Thymus (tissue), 11 donors: Measurements from ENCODE around the gene PPP1R1C. TPM values are rescaled to one million over a fixed set of nuclear protein-coding genes. Genes with fewer than 3 reads are reported as not detected.
A peak's percentile ranks its signal among the peaks of the same experiment; 100 is the strongest.

ENCODE experiments used
- DNase-seq, 9 donors: peaks; one replicate each; pipeline ENCODE4 v3.0.0-alpha.2; 2013; ENCODE audit warnings: low spot score in 9 of 9, low read depth in 6 of 9, missing footprints in 1 of 9
- H3K27ac ChIP-seq, 2 donors: one replicate each; pipeline ENCODE4 v1.5.1; 2013; ENCODE audit warnings: control low read depth in 1 of 2, low read depth in 1 of 2, low read length in 1 of 2, mild to moderate bottlenecking in 1 of 2, moderate library complexity in 1 of 2
- H3K27me3 ChIP-seq, 2 donors: one replicate each; pipeline ENCODE4 v1.5.1; 2013; ENCODE audit warnings: low read length in 1 of 2; ENCODE audit not compliant: control insufficient read depth in 2 of 2, insufficient read depth in 1 of 2
- H3K36me3 ChIP-seq, 2 donors: one replicate each; pipeline ENCODE4 v1.5.1; 2013; ENCODE audit warnings: low read length in 1 of 2, mild to moderate bottlenecking in 1 of 2, moderate library complexity in 1 of 2; ENCODE audit not compliant: control insufficient read depth in 2 of 2, insufficient read depth in 2 of 2
- H3K4me1 ChIP-seq, 2 donors: one replicate each; pipeline ENCODE4 v1.5.1; 2013; ENCODE audit warnings: low read length in 2 of 2; ENCODE audit not compliant: control insufficient read depth in 2 of 2, insufficient read depth in 2 of 2
- H3K4me3 ChIP-seq, 2 donors: one replicate each; pipeline ENCODE4 v1.5.1; 2013; ENCODE audit warnings: low read length in 2 of 2, control low read depth in 1 of 2, mild to moderate bottlenecking in 1 of 2
- H3K9me3 ChIP-seq, 2 donors: one replicate each; pipeline ENCODE4 v1.5.1; 2013; ENCODE audit warnings: low read length in 1 of 2, mild to moderate bottlenecking in 1 of 2; ENCODE audit not compliant: control insufficient read depth in 2 of 2, insufficient read depth in 1 of 2
- WGBS: extraction: QIAGEN DNeasy Blood & Tissue Kit; methylation state at CpG from one replicate; pipeline ENCODE4 v1.1.7; 2013; 5-methylcytosine and 5-hydroxymethylcytosine counted together
- polyA plus RNA-seq: library from polyadenylated mRNA; stranded (reverse); fragments of 200-250 nt; gene quantifications from one replicate; pipeline ENCODE4 v1.2.3, GENCODE V29; 2013
- total RNA-seq: library from RNA; stranded (reverse); fragments of 120-200 nt; gene quantifications from one replicate; pipeline ENCODE4 v1.2.4, GENCODE V29; 2013
- donor health status: healthy.

The PPP1R1C gene
- total and polyA plus RNA-seq, 2 donors: 9.0 to 35.9 TPM

DNA sequence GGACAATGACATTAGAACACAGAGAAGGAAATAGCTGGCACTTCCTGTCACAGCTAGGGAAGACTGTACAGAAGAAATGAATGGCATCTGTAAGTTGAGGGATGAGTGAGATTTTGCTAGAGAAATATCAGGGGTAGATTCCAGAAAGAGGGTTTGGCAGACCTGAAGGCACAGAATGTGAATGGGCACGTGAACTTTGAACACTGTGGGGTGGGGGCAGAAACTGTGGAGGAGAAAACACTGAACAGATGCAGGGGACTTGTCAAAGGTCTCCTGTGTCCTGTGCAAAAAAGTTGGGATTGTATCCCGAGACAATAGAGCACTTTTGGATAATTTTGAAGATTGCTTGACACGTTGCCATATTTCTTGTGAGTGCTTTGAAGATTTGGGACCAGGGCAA is 88.0 kb downstream of the PPP1R1C start:
- H3K4me3 ChIP-seq: no peak overlapping the region
- 99% methylated on average over 3 of the region's 3 CpGs for WGBS
- no peak overlapping the region for H3K27ac ChIP-seq

GRCh38 chr2:182077023-182077422 is 91.4 kb downstream of the PPP1R1C start:
- no peaks in the 10 kb centered on the region for H3K36me3 ChIP-seq
- DNase-seq: no peak
- no peak overlapping the region for H3K27ac ChIP-seq
- no peak overlapping the region for H3K4me3 ChIP-seq
- H3K4me1 ChIP-seq: no peaks in the 10 kb centered on the region
- no peaks in the 10 kb centered on the region for H3K27me3 ChIP-seq
- H3K9me3 ChIP-seq: no peaks in the 10 kb centered on the region
- WGBS: 94% methylated on average over 5 of the region's 5 CpGs

More for the DNA sequence above, 88.0 kb downstream of the PPP1R1C start:
- Histone ChIP-seq H3K4me1 (no peaks in the 10 kb centered on the region), H3K9me3 (no peaks in the 10 kb centered on the region), H3K36me3 (peaks cover 0 to 2% of the 10 kb centered on the region in 2 donors), H3K27me3 (no peaks in the 10 kb centered on the region)
- DNase-seq: no peak

DNA sequence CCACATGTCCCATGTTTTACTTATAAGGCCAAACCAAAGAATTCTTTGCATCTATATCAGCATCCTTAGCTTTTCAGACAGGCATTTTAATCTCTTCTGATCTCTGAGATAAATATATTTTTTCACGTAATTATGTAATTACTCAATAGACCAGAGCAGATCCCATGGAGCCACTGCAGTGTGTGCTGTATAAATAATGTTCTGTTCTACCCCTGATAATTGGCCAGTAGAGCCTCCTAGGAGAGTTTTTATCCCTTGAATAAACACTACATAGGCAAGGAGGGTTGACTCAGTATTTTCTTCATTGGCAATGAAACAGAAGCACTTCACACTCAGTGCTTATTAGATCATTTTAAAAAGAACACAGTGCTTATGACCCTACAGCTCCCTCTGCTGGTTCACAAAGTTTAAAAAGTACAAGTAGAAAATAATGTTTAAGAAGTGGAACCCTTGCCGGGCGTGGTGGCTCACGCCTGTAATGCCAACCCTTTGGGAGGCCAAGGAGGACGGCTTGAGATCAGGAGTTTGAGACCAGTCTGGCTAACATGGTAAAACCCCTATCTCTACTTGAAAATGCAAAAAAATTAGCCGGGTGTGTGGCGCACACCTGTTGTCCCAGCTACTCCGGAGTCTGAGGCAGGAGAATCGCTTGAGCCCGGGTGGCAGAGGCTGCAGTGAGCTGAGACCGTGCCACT is 91.9 kb downstream of the PPP1R1C start:
- Histone ChIP-seq H3K4me3 (no peak overlapping the region), H3K4me1 (no peaks in the 10 kb centered on the region), H3K36me3 (no peaks in the 10 kb centered on the region), H3K27me3 (no peaks in the 10 kb centered on the region), H3K27ac (no peak overlapping the region), H3K9me3 (no peaks in the 10 kb centered on the region)
- 80% methylated on average over 11 of the region's 11 CpGs for WGBS
- DNase-seq: peak; percentile 18 to 86 (median 78)

DNA sequence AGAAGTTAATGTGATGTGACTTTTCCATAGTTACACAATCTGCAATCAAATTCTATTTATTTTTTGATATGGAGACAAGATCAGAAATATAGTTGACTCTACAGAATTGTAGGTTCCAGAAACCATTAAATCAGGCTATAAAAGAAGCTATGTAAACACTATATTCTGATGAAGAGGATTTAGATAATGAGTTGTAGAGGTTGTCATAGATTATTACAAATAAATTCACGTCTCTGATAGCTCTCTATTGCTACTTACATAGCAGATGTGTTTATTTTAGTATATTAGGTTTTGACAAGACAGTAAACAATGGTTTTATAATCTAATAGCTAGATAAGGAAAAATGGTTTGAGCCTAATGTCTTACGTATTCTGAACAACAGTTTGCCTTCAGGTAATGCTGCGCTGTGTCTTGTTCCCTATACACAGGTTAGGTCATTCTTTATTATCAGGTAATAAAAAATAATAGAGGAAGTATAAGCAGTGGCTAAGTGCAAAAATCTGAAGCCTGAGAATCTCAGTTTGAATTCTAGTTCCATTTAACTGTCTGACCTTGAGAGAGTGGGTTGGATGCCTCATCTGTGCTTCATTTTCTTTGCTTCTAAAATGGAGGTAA is 93.4 kb downstream of the PPP1R1C start:
- 98% methylated on average over 3 of the region's 3 CpGs for whole genome bisulfite sequencing

GRCh38 chr2:182080493-182080892 is 94.8 kb downstream of the PPP1R1C start:
- 95% methylated on average over 2 of the region's 2 CpGs for WGBS
- no peaks in the 10 kb centered on the region for H3K36me3 ChIP-seq

More for the DNA sequence above, 93.4 kb downstream of the PPP1R1C start:
- Histone ChIP-seq H3K27ac (no peak overlapping the region), H3K4me3 (no peak overlapping the region), H3K27me3 (no peaks in the 10 kb centered on the region), H3K36me3 (no peaks in the 10 kb centered on the region), H3K9me3 (no peaks in the 10 kb centered on the region), H3K4me1 (no peaks in the 10 kb centered on the region)
- DNase-seq: no peak

DNA sequence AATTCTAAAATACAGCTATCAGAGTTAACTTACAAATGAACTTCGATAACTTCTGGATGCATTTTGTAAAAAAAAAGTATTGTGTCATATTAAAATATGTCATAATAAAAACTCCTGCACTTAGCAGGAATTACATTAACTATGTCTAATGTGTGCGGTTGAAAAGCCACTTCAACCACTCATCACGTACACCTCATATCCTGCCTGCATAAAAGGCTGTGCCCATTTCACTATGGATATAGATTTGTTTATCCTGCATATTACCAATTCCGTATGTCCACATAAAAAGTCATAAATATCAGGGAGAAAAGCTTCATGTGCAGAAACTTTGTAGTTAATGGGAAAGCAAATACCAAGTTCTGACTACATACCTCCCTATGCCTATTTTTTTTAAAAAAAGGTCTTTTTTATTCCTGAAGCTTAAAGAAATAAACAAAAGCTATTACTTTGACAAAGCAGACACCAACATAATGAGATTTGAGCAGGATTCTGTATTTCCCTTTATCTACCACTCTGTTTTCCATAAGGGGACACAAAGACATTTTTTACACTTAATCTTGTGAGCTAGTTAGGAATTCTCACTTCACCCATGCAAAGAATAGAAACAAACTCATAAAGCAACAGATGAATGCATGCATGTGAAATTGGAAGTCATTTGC is 96.1 kb downstream of the PPP1R1C start:
- Histone ChIP-seq H3K4me3 (no peak overlapping the region), H3K27ac (no peak overlapping the region), H3K9me3 (no peaks in the 10 kb centered on the region), H3K27me3 (no peaks in the 10 kb centered on the region), H3K4me1 (no peaks in the 10 kb centered on the region), H3K36me3 (no peaks in the 10 kb centered on the region)
- DNase-seq: no peak
- whole genome bisulfite sequencing: 21% methylated on average over 4 of the region's 4 CpGs

More at GRCh38 chr2:182080493-182080892, 94.8 kb downstream of the PPP1R1C start:
- Histone ChIP-seq H3K27ac (no peak overlapping the region), H3K4me1 (no peaks in the 10 kb centered on the region), H3K27me3 (no peaks in the 10 kb centered on the region), H3K4me3 (no peak overlapping the region), H3K9me3 (no peaks in the 10 kb centered on the region)
- DNase-seq: no peak

DNA sequence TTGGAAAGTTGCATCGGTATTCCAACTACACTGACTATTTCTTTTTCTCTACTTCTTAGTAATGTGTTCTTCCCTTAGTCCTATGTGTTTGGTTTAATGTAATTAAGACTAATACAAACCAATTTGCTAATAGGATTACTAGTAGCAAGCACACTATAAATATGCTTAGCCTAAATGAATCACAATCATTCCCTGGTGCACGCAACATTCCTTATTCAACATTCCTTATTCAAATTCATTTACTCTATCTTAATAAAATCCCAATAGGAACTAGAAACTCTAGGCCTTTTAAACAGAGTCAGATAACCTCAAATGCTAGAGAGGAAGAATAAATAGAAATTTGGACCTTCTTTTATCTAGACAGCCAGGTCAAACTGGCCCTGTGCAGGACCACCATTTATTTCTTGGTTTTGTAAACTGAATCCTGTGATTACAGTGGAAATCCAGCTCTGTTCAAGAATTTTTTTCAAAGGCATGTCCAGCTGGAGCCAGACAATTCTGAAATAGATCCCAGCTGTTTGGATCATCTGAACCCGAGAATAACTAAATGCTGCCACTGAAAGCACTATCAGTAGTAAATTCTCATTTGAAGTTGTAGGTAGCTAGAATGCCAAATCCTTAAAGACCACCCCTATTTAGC is 103.1 kb downstream of the PPP1R1C start:
- Histone ChIP-seq H3K4me1 (no peaks in the 10 kb centered on the region), H3K36me3 (no peaks in the 10 kb centered on the region), H3K27ac (no peak overlapping the region), H3K27me3 (no peaks in the 10 kb centered on the region), H3K9me3 (peaks cover 0 to 5% of the 10 kb centered on the region in 2 donors), H3K4me3 (no peak overlapping the region)
- no peak for DNase-seq
- WGBS: 97% methylated on average over 3 of the region's 3 CpGs

- H3K36me3 ChIP-seq: no peaks in the 10 kb centered on the region
- H3K4me1 ChIP-seq: no peaks in the 10 kb centered on the region
- H3K27ac ChIP-seq: no peak overlapping the region
- no peak for DNase-seq
- H3K9me3 ChIP-seq: peaks cover 0 to 5% of the 10 kb centered on the region in 2 donors
- WGBS: 96% methylated on average over 3 of the region's 3 CpGs
- H3K27me3 ChIP-seq: no peaks in the 10 kb centered on the region
- H3K4me3 ChIP-seq: no peak overlapping the region
Observed at GRCh38 chr2:182090486-182090885, 104.8 kb downstream of the PPP1R1C start.
